Measurements from ENCODE around the gene CBR4.

DNA sequence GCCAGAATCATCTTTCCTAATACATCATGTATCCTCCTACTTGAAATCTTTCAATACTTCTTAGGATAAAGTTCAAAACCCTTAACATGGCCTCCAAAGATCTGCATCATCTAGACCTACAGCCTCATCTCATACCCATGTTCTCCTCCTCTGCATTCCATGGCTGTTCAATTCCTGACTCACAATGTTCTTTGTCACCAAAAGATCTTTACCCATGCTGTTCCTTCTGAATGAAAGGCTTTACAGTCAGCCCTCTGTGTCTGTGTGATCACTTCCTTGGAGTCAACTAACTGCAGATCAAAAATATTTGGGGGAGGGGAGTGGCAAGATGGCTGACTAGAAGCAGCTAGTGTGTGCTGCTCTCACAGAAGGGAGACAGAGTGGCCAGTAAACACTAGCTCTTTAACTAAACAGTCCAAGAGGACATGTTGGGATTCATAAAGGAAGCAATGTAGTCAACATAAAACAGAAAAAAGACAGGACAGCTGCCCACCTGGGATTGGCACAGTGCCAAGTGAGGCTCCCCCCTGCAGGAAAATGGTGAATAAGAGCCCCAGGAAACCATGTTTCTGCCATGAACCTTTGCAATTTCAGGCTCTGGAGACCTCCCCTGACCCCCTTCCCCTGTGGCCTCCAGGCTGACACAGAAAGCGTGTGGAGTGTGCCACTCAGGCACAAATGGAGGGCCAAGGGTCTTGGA is 31.9 kb downstream of the CBR4 start:
- TF ChIP-seq POLR2A (IDR thresholded peaks at IDR 0.05) (no peak), POLR2AphosphoS5 (IDR thresholded peaks at IDR 0.05) (no peak)
- TF ChIP-seq, protein P1, sequence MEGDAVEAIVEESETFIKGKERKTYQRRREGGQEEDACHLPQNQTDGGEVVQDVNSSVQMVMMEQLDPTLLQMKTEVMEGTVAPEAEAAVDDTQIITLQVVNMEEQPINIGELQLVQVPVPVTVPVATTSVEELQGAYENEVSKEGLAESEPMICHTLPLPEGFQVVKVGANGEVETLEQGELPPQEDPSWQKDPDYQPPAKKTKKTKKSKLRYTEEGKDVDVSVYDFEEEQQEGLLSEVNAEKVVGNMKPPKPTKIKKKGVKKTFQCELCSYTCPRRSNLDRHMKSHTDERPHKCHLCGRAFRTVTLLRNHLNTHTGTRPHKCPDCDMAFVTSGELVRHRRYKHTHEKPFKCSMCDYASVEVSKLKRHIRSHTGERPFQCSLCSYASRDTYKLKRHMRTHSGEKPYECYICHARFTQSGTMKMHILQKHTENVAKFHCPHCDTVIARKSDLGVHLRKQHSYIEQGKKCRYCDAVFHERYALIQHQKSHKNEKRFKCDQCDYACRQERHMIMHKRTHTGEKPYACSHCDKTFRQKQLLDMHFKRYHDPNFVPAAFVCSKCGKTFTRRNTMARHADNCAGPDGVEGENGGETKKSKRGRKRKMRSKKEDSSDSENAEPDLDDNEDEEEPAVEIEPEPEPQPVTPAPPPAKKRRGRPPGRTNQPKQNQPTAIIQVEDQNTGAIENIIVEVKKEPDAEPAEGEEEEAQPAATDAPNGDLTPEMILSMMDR (IDR thresholded peaks at IDR 0.05 in 8 of 11, conservative IDR thresholded peaks at IDR 0.05 in 3 of 11), result no peak

Data from spleen (tissue), 7 donors.